Measurements from ENCODE around the gene HSD17B1.
A peak's percentile ranks its signal among the peaks of the same experiment; 100 is the strongest.
"Not testable (repeated sequence)": the region's sequence is repeated elsewhere in the genome, so short reads cannot be mapped to it uniquely, and the experiment has no call there.

Gene HSD17B1

GRCh38 chr17:42547001-42547461 is 5.7 kb upstream of the HSD17B1 start:
- H3K36me3 ChIP-seq (ENCODE audit: control insufficient read depth, insufficient read depth, low read length) = peaks cover 5% of the 10 kb centered on the region
- H3K27ac ChIP-seq (ENCODE audit: insufficient read depth, low read depth, low read length, poor library complexity, severe bottlenecking) = no peak overlapping the region
- no peaks in the 10 kb centered on the region for H3K9me3 ChIP-seq (ENCODE audit: control insufficient read depth, low read length)
- no peaks in the 10 kb centered on the region for H3K27me3 ChIP-seq (ENCODE audit: control insufficient read depth, insufficient read depth, low read length, poor library complexity, severe bottlenecking)
- H3K4me3 ChIP-seq (ENCODE audit: insufficient read depth, low read depth, low read length) = no peak overlapping the region
- 93 to 95% methylated on average over 23 of the region's 23 CpGs for WGBS, 2 experiments
- H3K4me1 ChIP-seq (ENCODE audit: control insufficient read depth, insufficient read depth, low read length) = peaks cover 4% of the 10 kb centered on the region

GRCh38 chr17:42547698-42548069 is 5.0 kb upstream of the HSD17B1 start:
- no peaks in the 10 kb centered on the region for H3K9me3 ChIP-seq (ENCODE audit: control insufficient read depth, low read length)
- no peak overlapping the region for H3K27ac ChIP-seq (ENCODE audit: insufficient read depth, low read depth, low read length, poor library complexity, severe bottlenecking)
- peak overlapping the region; percentile 62 for H3K4me3 ChIP-seq (ENCODE audit: insufficient read depth, low read depth, low read length)
- peaks cover 4% of the 10 kb centered on the region for H3K4me1 ChIP-seq (ENCODE audit: control insufficient read depth, insufficient read depth, low read length)
- WGBS, 2 experiments = 93 to 94% methylated on average over 14 of the region's 14 CpGs
- no peaks in the 10 kb centered on the region for H3K27me3 ChIP-seq (ENCODE audit: control insufficient read depth, insufficient read depth, low read length, poor library complexity, severe bottlenecking)
- peaks cover 5% of the 10 kb centered on the region for H3K36me3 ChIP-seq (ENCODE audit: control insufficient read depth, insufficient read depth, low read length)

- H3K27ac ChIP-seq (ENCODE audit: insufficient read depth, low read depth, low read length, poor library complexity, severe bottlenecking) = peak overlapping the region; percentile 79
- H3K36me3 ChIP-seq (ENCODE audit: control insufficient read depth, insufficient read depth, low read length) = peaks cover 1% of the 10 kb centered on the region
- peaks cover 4% of the 10 kb centered on the region for H3K4me1 ChIP-seq (ENCODE audit: control insufficient read depth, insufficient read depth, low read length)
- H3K9me3 ChIP-seq (ENCODE audit: control insufficient read depth, low read length) = no peaks in the 10 kb centered on the region
- WGBS, 2 experiments = 11% methylated on average over 74 of the region's 74 CpGs
- peak overlapping the region; percentile 62 for H3K4me3 ChIP-seq (ENCODE audit: insufficient read depth, low read depth, low read length)
- no peaks in the 10 kb centered on the region for H3K27me3 ChIP-seq (ENCODE audit: control insufficient read depth, insufficient read depth, low read length, poor library complexity, severe bottlenecking)
Measured at GRCh38 chr17:42548070-42548837, 4.5 kb upstream of the HSD17B1 start.

GRCh38 chr17:42548993-42549755 is 3.5 kb upstream of the HSD17B1 start:
- H3K4me3 ChIP-seq (ENCODE audit: insufficient read depth, low read depth, low read length) = peak overlapping the region; percentile 62
- 85 to 87% methylated on average over 14 of the region's 14 CpGs for WGBS, 2 experiments

GRCh38 chr17:42553161-42553818 is 567 bp downstream of the HSD17B1 start:
- WGBS, 2 experiments = 90 to 91% methylated on average over 45 of the region's 45 CpGs

More at GRCh38 chr17:42548993-42549755, 3.5 kb upstream of the HSD17B1 start:
- H3K9me3 ChIP-seq (ENCODE audit: control insufficient read depth, low read length) = no peaks in the 10 kb centered on the region
- no peaks in the 10 kb centered on the region for H3K27me3 ChIP-seq (ENCODE audit: control insufficient read depth, insufficient read depth, low read length, poor library complexity, severe bottlenecking)
- no peak overlapping the region for H3K27ac ChIP-seq (ENCODE audit: insufficient read depth, low read depth, low read length, poor library complexity, severe bottlenecking)
- H3K36me3 ChIP-seq (ENCODE audit: control insufficient read depth, insufficient read depth, low read length) = no peaks in the 10 kb centered on the region
- peaks cover 9% of the 10 kb centered on the region for H3K4me1 ChIP-seq (ENCODE audit: control insufficient read depth, insufficient read depth, low read length)

GRCh38 chr17:42553866-42554249 is 1.1 kb downstream of the HSD17B1 start:
- WGBS, 2 experiments = 72% methylated on average over 16 of the region's 16 CpGs
- Histone ChIP-seq H3K4me3 (ENCODE audit: insufficient read depth, low read depth, low read length) (peak overlapping the region; percentile 59), H3K27ac (ENCODE audit: insufficient read depth, low read depth, low read length, poor library complexity, severe bottlenecking) (no peak overlapping the region), H3K36me3 (ENCODE audit: control insufficient read depth, insufficient read depth, low read length) (no peaks in the 10 kb centered on the region), H3K4me1 (ENCODE audit: control insufficient read depth, insufficient read depth, low read length) (peaks cover 8% of the 10 kb centered on the region), H3K27me3 (ENCODE audit: control insufficient read depth, insufficient read depth, low read length, poor library complexity, severe bottlenecking) (no peaks in the 10 kb centered on the region), H3K9me3 (ENCODE audit: control insufficient read depth, low read length) (no peaks in the 10 kb centered on the region)

More at GRCh38 chr17:42553161-42553818, 567 bp downstream of the HSD17B1 start:
- no peak overlapping the region for H3K27ac ChIP-seq (ENCODE audit: insufficient read depth, low read depth, low read length, poor library complexity, severe bottlenecking)
- no peaks in the 10 kb centered on the region for H3K27me3 ChIP-seq (ENCODE audit: control insufficient read depth, insufficient read depth, low read length, poor library complexity, severe bottlenecking)
- peaks cover 9% of the 10 kb centered on the region for H3K4me1 ChIP-seq (ENCODE audit: control insufficient read depth, insufficient read depth, low read length)
- H3K4me3 ChIP-seq (ENCODE audit: insufficient read depth, low read depth, low read length) = no peak overlapping the region
- no peaks in the 10 kb centered on the region for H3K9me3 ChIP-seq (ENCODE audit: control insufficient read depth, low read length)
- H3K36me3 ChIP-seq (ENCODE audit: control insufficient read depth, insufficient read depth, low read length) = no peaks in the 10 kb centered on the region

- WGBS, 2 experiments = 1 to 2% methylated on average over 82 of the region's 82 CpGs
- Histone ChIP-seq H3K4me3 (ENCODE audit: insufficient read depth, low read depth, low read length) (peak overlapping the region; percentile 59), H3K36me3 (ENCODE audit: control insufficient read depth, insufficient read depth, low read length) (no peaks in the 10 kb centered on the region), H3K9me3 (ENCODE audit: control insufficient read depth, low read length) (no peaks in the 10 kb centered on the region), H3K4me1 (ENCODE audit: control insufficient read depth, insufficient read depth, low read length) (peaks cover 5% of the 10 kb centered on the region), H3K27ac (ENCODE audit: insufficient read depth, low read depth, low read length, poor library complexity, severe bottlenecking) (peak overlapping the region; percentile 72), H3K27me3 (ENCODE audit: control insufficient read depth, insufficient read depth, low read length, poor library complexity, severe bottlenecking) (no peaks in the 10 kb centered on the region)
Measured at GRCh38 chr17:42554250-42555121, 1.8 kb downstream of the HSD17B1 start.

- WGBS, 2 experiments = 34 to 39% methylated on average over 4 of the region's 4 CpGs
- Histone ChIP-seq H3K9me3 (ENCODE audit: control insufficient read depth, low read length) (no peaks in the 10 kb centered on the region), H3K36me3 (ENCODE audit: control insufficient read depth, insufficient read depth, low read length) (no peaks in the 10 kb centered on the region), H3K27me3 (ENCODE audit: control insufficient read depth, insufficient read depth, low read length, poor library complexity, severe bottlenecking) (no peaks in the 10 kb centered on the region), H3K27ac (ENCODE audit: insufficient read depth, low read depth, low read length, poor library complexity, severe bottlenecking) (peak overlapping the region; percentile 72), H3K4me1 (ENCODE audit: control insufficient read depth, insufficient read depth, low read length) (peaks cover 5% of the 10 kb centered on the region), H3K4me3 (ENCODE audit: insufficient read depth, low read depth, low read length) (peak overlapping the region; percentile 59)
Measured at GRCh38 chr17:42555122-42555622, 2.4 kb downstream of the HSD17B1 start.

GRCh38 chr17:42555961-42556617 is 3.4 kb downstream of the HSD17B1 start:
- WGBS, 2 experiments = 39 to 44% methylated on average over 5 of the region's 5 CpGs
- not testable (repeated sequence) for H3K4me3 ChIP-seq (ENCODE audit: insufficient read depth, low read depth, low read length); H3K4me1 ChIP-seq (ENCODE audit: control insufficient read depth, insufficient read depth, low read length); H3K9me3 ChIP-seq (ENCODE audit: control insufficient read depth, low read length); H3K27me3 ChIP-seq (ENCODE audit: control insufficient read depth, insufficient read depth, low read length, poor library complexity, severe bottlenecking); H3K36me3 ChIP-seq (ENCODE audit: control insufficient read depth, insufficient read depth, low read length); H3K27ac ChIP-seq (ENCODE audit: insufficient read depth, low read depth, low read length, poor library complexity, severe bottlenecking)

Data from ectodermal cell (in vitro differentiated cells).